ENCODE results near the gene DCBLD2. TPM values are rescaled to one million over a fixed set of nuclear protein-coding genes. Genes with fewer than 3 reads are reported as not detected.

DCBLD2 gene
- total and polyA plus RNA-seq, 9 of the 15 experiments (the other 6 are each of a cell fraction or from before 2014, with no cell fraction given): 2.7 to 14.6 (median 7.4) TPM

- TF ChIP-seq MBD1 (CRISPR knock-in tag; IDR thresholded peaks at IDR 0.05) (no peak), ZFP1 (CRISPR knock-in tag; IDR thresholded peaks at IDR 0.05) (no peak), TEAD1 (CRISPR knock-in tag; IDR thresholded peaks at IDR 0.05) (no peak), JUN (IDR thresholded peaks at IDR 0.05; ENCODE audit: borderline replicate concordance, low read depth, low read length) (no peak), JUN (CRISPR knock-in tag; IDR thresholded peaks at IDR 0.05; ENCODE audit: borderline replicate concordance) (no peak)
Observed at GRCh38 chr3:98805571-98805970, 95.9 kb downstream of the DCBLD2 start (continued).

GRCh38 chr3:98801043-98801747 lies 100.3 kb downstream of the DCBLD2 start:
- H3K4me2 ChIP-seq (ENCODE audit: insufficient read depth, low read length): no peak overlapping the region
- no peak overlapping the region for H2AFZ ChIP-seq (ENCODE audit: low read depth, low read length)
- H4K20me1 ChIP-seq (replicated peaks; ENCODE audit: control insufficient read depth, insufficient read depth, low read length): no peaks in the 10 kb centered on the region
- DNase-seq (ENCODE audit: extremely low read depth in 1 of 4, low spot score in 3 of 4) (no peak), ATAC-seq (no peak), FAIRE-seq (no peak)
- no peak overlapping the region for H3K4me3 ChIP-seq
- H3K9me3 ChIP-seq (replicated peaks; ENCODE audit: control insufficient read depth, insufficient read depth, low read depth, low read length): no peaks in the 10 kb centered on the region
- no peaks in the 10 kb centered on the region for H3K79me2 ChIP-seq (ENCODE audit: control insufficient read depth, insufficient read depth, low read length)
- BruUV-seq (replicated peaks): no TSS peak
- H3K9ac ChIP-seq (ENCODE audit: insufficient read depth in 1 of 2, low read depth in 2 of 2, low read length in 2 of 2): no peak overlapping the region
- in situ Hi-C loops (cut with MboI): loop anchor here (25.0 kb wide), 2 partner anchors 361 to 764 kb away; partner anchors contain the start of gene GABRR3
- ChIA-PET POLR2A (no interaction called here), CTCF (ENCODE audit: low intra/inter-chr PET ratio) (no interaction called here)
- no peaks in the 10 kb centered on the region for H3K9me1 ChIP-seq (ENCODE audit: control insufficient read depth, insufficient read depth, low read length)
- intact Hi-C loops (cut with micrococcal nuclease): no loop called here
- H3K27me3 ChIP-seq (ENCODE audit: control insufficient read depth in 2 of 2, insufficient read depth in 2 of 2, low read length in 2 of 2): no peaks in the 10 kb centered on the region
- H3K36me3 ChIP-seq (ENCODE audit: control insufficient read depth, insufficient read depth, low read length): peaks cover 6% of the 10 kb centered on the region
- 84% methylated on average over 5 of the region's 7 CpGs for WGBS (ENCODE audit: insufficient coverage, low coverage, missing lambda C conversion rate)
- H3K4me1 ChIP-seq (replicated peaks in 1 of 2; ENCODE audit: control insufficient read depth in 2 of 2, insufficient read depth in 2 of 2, low read length in 2 of 2): no peaks in the 10 kb centered on the region
- no peak for TF ChIP-seq ZNF232 (CRISPR knock-in tag; IDR thresholded peaks at IDR 0.05)
- no peak for TF ChIP-seq HMGXB4 (CRISPR knock-in tag; IDR thresholded peaks at IDR 0.05)
- TF ChIP-seq ARHGAP35 (IDR thresholded peaks at IDR 0.05; ENCODE audit: partially characterized antibody): no peak
- H3K27ac ChIP-seq (ENCODE audit: extremely low read depth, low read depth, low read length): no peak overlapping the region
